Measurements from ENCODE around the gene UBAC2. TPM values are rescaled to one million over a fixed set of nuclear protein-coding genes. Genes with fewer than 3 reads are reported as not detected.

UBAC2 gene
- total and polyA plus RNA-seq, 2 of the 4 experiments (the other 2 are of a cell fraction): 20.8 to 36.3 TPM

DNA sequence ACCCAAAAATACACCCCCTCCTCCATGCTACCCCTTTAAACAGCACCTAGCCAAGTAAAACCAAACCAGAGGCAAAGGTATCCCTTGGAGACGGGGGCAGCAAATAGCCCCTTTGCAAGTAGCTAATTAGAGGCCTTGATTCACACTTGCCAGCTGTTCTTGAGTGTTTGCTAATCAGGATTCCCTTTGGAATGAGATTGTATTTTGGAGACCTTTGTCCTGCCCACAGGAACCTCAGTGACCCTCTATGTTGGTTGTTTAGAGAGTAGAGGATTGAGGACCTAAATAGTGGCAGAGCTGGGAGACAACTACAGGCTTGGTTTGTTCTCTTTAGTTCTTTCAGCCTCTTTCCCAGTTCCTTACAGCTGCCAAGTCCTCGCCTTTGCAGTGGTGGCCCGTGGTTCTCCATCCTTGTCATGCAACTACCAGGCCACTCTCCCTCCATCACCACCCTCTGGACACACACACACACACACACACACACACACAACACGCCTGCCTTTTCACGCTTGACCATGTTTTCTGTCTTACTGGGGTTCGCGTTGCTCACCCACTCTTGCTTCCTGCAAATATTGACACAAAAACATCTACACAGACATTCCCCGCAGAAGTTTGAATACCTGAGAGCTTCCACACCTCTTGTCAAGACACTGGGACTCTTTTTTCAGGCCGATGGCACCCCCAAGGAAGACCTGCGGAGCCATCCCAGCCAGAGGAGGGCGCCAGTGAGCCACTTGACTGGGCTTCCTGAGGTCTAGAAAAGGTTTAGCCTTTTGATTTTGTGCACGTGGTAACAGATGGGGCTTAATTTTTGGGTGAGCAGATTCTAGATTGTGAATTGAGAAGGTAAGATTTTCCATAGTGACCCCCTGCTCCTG is 186.5 kb downstream of the UBAC2 start:
- dilution Hi-C loops (cut with HindIII; ENCODE audit: low sequenced_read_pairs, unreplicated experiment): no loop called here
- no peak for DNase-seq

More for the DNA sequence above, 186.5 kb downstream of the UBAC2 start:
- H3K9me3 ChIP-seq (ENCODE audit: control insufficient read depth, insufficient read depth, low read length): no peaks in the 10 kb centered on the region
- H2BK20ac ChIP-seq (ENCODE audit: low read depth, low read length): no peak overlapping the region
- no peak overlapping the region for H3K4me2 ChIP-seq (ENCODE audit: low read depth, low read length)
- no peak overlapping the region for H3K9ac ChIP-seq (ENCODE audit: low read depth, low read length)
- no peak overlapping the region for H2AK5ac ChIP-seq (ENCODE audit: low read depth, low read length)
- no peak; the same call in 1 of the 2 replicates for ATAC-seq (ENCODE audit: low read depth)
- H3K4ac ChIP-seq (ENCODE audit: low read depth, low read length): no peak overlapping the region
- no peaks in the 10 kb centered on the region for H3K4me1 ChIP-seq (ENCODE audit: control insufficient read depth, insufficient read depth, low read length)
- intact Hi-C loops (cut with micrococcal nuclease): no loop called here
- H3K23ac ChIP-seq (ENCODE audit: low read depth, low read length): no peak overlapping the region
- H3K14ac ChIP-seq (replicated peaks; ENCODE audit: low read depth, low read length): no peak overlapping the region
- no peak overlapping the region for H2BK120ac ChIP-seq (ENCODE audit: low read depth, low read length)
- H2AFZ ChIP-seq (replicated peaks; ENCODE audit: low read length, poor library complexity): no peak overlapping the region
- in situ Hi-C loops (cut with MboI; ENCODE audit: low sequenced_read_pairs): no loop called here
- H3K18ac ChIP-seq (ENCODE audit: low read depth, low read length): no peak overlapping the region
- 0 out of 2 replicates have a peak, but pooled peaks cover 4% of the 10 kb centered on the region for H4K20me1 ChIP-seq (ENCODE audit: insufficient read depth, low read length)
- no TSS peak for BruUV-seq (replicated peaks)
- no peak overlapping the region for H4K5ac ChIP-seq (ENCODE audit: low read depth, low read length)
- peaks cover 7% of the 10 kb centered on the region for H3K36me3 ChIP-seq (ENCODE audit: control insufficient read depth, insufficient read depth, low read length)
- H4K8ac ChIP-seq (ENCODE audit: low read depth in 2 of 2, low read length in 2 of 2): no peak overlapping the region
- no peak overlapping the region for H3K56ac ChIP-seq (ENCODE audit: extremely low read depth, insufficient read depth, low read length)
- H2BK15ac ChIP-seq (ENCODE audit: low read depth, low read length): no peak overlapping the region
- H3K27me3 ChIP-seq (ENCODE audit: control insufficient read depth, insufficient read depth, low read length): no peaks in the 10 kb centered on the region
- H2AK9ac ChIP-seq (replicated peaks; ENCODE audit: low read depth, low read length, poor library complexity): peak overlapping the region; percentile 81
- no peaks in the 10 kb centered on the region; a peak in 1 of 4 replicates for H3K79me1 ChIP-seq (ENCODE audit: low read depth in 1 of 2, low read length in 2 of 2)
- no peak overlapping the region for H4K91ac ChIP-seq (ENCODE audit: insufficient read depth, low read depth, low read length)
- no peak overlapping the region for H2BK5ac ChIP-seq (ENCODE audit: low read depth, low read length, poor library complexity, severe bottlenecking)
- no peak overlapping the region for H3K27ac ChIP-seq (ENCODE audit: insufficient read depth, low read length)
- no peak overlapping the region for H3K4me3 ChIP-seq (ENCODE audit: insufficient read depth, low read depth, low read length)
- peaks cover 6% of the 10 kb centered on the region; the same call in 1 of the 2 replicates for H3K9me1 ChIP-seq (ENCODE audit: insufficient read depth, low read length)
- 70% methylated on average over 9 of the region's 12 CpGs; no CpG with 5 or more reads in 1 of the 2 experiments for WGBS, 2 experiments (ENCODE audit: extremely low coverage in 2 of 2, insufficient read length in 1 of 2)
- CTCF ChIA-PET: interaction anchor here (0.7 to 1.8 kb wide), 3 partner anchors 10 to 117 kb away, joined by 4 to 8 read pairs (median 5); no protein-coding TSS in a partner anchor
- POLR2A ChIA-PET (ENCODE audit: unreplicated experiment): no interaction called here
- TF ChIP-seq SMC3 (IDR thresholded peaks at IDR 0.05; ENCODE audit: low read depth, low read length) (peak; percentile 38; the same call in 1 of the 2 replicates), FOS (IDR thresholded peaks at IDR 0.05; ENCODE audit: low read depth, low read length) (no peak), BHLHE40 (IDR thresholded peaks at IDR 0.05; ENCODE audit: low read depth, low read length) (no peak), RAD21 (IDR thresholded peaks at IDR 0.05; ENCODE audit: low read length) (peak; percentile 49)
- TF ChIP-seq, protein P1, sequence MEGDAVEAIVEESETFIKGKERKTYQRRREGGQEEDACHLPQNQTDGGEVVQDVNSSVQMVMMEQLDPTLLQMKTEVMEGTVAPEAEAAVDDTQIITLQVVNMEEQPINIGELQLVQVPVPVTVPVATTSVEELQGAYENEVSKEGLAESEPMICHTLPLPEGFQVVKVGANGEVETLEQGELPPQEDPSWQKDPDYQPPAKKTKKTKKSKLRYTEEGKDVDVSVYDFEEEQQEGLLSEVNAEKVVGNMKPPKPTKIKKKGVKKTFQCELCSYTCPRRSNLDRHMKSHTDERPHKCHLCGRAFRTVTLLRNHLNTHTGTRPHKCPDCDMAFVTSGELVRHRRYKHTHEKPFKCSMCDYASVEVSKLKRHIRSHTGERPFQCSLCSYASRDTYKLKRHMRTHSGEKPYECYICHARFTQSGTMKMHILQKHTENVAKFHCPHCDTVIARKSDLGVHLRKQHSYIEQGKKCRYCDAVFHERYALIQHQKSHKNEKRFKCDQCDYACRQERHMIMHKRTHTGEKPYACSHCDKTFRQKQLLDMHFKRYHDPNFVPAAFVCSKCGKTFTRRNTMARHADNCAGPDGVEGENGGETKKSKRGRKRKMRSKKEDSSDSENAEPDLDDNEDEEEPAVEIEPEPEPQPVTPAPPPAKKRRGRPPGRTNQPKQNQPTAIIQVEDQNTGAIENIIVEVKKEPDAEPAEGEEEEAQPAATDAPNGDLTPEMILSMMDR (conservative IDR thresholded peaks at IDR 0.05; ENCODE audit: low read depth, low read length): peak; percentile 43

All from IMR-90 (cell line).